Suprapubic skin (tissue), 4 donors: ENCODE data around the gene XYLT1.

Experiments used
- CTCF ChIP-seq, 2 donors: fragments of 200-600 bp in 1 of 2; fragments of 450-650 bp in 1 of 2; sonication (generic) in 1 of 2; IDR thresholded peaks; one replicate each; pipeline ENCODE4 v1.5.1; 2016 to 2019; ENCODE audit warnings: antibody characterized with exemption in 2 of 2, mild to moderate bottlenecking in 1 of 2, moderate library complexity in 1 of 2
- POLR2A ChIP-seq, 2 donors: fragments of 450-650 bp; IDR thresholded peaks; one replicate each; pipeline ENCODE4 v1.6.1; 2017; ENCODE audit warnings: antibody characterized with exemption in 2 of 2, mild to moderate bottlenecking in 2 of 2, moderate library complexity in 2 of 2
- POLR2AphosphoS5 ChIP-seq, 3 donors: sonication (generic); formaldehyde crosslinking; IDR thresholded peaks; one replicate each; pipeline ENCODE4 v1.6.1; 2017; ENCODE audit warnings: antibody characterized with exemption in 3 of 3

- no peak for TF ChIP-seq POLR2AphosphoS5 (IDR thresholded peaks at IDR 0.05)
- TF ChIP-seq CTCF (IDR thresholded peaks at IDR 0.05) = no peak
- TF ChIP-seq POLR2A (IDR thresholded peaks at IDR 0.05) = no peak
Measured at GRCh38 chr16:17275076-17276009, 195.4 kb downstream of the XYLT1 start.
